Tibial artery (tissue), 4 donors: ENCODE measurements around the gene GOSR2.

Experiments
- DNase-seq, 2 donors: peaks; one replicate each; pipeline ENCODE4 v3.0.0-alpha.2; 2019
- H3K27ac ChIP-seq, 2 donors: fragments of 200-600 bp; sonication (generic) in 1 of 2; 1 replicate in 1 of 2; 2 replicates in 1 of 2; pipeline ENCODE4 v1.5.1; 2018 to 2019; ENCODE audit warnings: mild to moderate bottlenecking in 1 of 2
- H3K27me3 ChIP-seq, 2 donors: fragments of 200-600 bp; sonication (generic) in 1 of 2; one replicate each; pipeline versions ENCODE4 v1.5.1 to v1.6.0; 2016 to 2019
- H3K36me3 ChIP-seq, 3 donors: fragments of 200-600 bp; sonication (generic) in 2 of 3; one replicate each; pipeline ENCODE4 v1.5.1; 2016 to 2019; ENCODE audit warnings: mild to moderate bottlenecking in 2 of 3
- H3K4me1 ChIP-seq, 4 donors: fragments of 200-600 bp; sonication (generic) in 2 of 4; 1 replicate in 3 of 4; 2 replicates in 1 of 4; pipeline ENCODE4 v1.5.1; 2016 to 2019
- H3K4me3 ChIP-seq, 2 donors: fragments of 200-600 bp; sonication (generic) in 1 of 2; 1 replicate in 1 of 2; 2 replicates in 1 of 2; pipeline ENCODE4 v1.5.1; 2018 to 2019; ENCODE audit warnings: mild to moderate bottlenecking in 2 of 2
- H3K9me3 ChIP-seq, 3 donors: fragments of 200-600 bp; sonication (generic) in 1 of 3; one replicate each; pipeline ENCODE4 v1.5.1; 2016 to 2019
- intact Hi-C: fragments of 100-400 bp; cut with DNase I; formaldehyde crosslinking; loops from one replicate; pipeline ENCODE4 v1.15.0; 2023; ENCODE audit warnings: low total_unique reads
- TF ChIP-seq, protein P1 (sequence below), 2 experiments: fragments of 200-600 bp in 1 of 2; fragments of 450-650 bp in 1 of 2; IDR thresholded peaks; one replicate each; pipeline ENCODE4 v1.5.1; 2017 to 2019; ENCODE audit warnings: antibody characterized with exemption in 2 of 2, mild to moderate bottlenecking in 1 of 2, moderate library complexity in 1 of 2

GOSR2 gene

DNA sequence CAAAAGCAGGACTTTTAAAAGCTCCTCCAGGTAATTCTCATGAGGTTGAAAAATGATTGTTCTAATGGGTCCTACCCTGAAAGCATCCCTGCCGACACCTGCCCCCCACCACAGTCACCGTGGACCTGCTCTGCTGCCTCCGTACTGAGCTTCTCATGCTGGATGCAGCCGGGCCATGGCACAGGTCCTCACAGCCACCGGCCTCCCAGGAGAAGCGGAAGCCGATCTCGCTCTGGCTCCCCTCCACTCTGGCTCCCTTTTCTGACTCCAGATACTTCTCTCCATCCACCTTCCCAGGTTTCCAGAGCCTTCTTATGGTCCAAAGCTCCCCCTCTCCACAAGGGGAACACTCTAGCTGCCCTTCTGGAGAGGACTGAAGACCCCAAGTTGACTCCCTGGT, 45.9 kb downstream of the GOSR2 start:
- intact Hi-C loops = no loop called here
- H3K27ac ChIP-seq = no peak overlapping the region
- DNase-seq = no peak
- no peaks in the 10 kb centered on the region for H3K27me3 ChIP-seq
- TF ChIP-seq, protein P1, sequence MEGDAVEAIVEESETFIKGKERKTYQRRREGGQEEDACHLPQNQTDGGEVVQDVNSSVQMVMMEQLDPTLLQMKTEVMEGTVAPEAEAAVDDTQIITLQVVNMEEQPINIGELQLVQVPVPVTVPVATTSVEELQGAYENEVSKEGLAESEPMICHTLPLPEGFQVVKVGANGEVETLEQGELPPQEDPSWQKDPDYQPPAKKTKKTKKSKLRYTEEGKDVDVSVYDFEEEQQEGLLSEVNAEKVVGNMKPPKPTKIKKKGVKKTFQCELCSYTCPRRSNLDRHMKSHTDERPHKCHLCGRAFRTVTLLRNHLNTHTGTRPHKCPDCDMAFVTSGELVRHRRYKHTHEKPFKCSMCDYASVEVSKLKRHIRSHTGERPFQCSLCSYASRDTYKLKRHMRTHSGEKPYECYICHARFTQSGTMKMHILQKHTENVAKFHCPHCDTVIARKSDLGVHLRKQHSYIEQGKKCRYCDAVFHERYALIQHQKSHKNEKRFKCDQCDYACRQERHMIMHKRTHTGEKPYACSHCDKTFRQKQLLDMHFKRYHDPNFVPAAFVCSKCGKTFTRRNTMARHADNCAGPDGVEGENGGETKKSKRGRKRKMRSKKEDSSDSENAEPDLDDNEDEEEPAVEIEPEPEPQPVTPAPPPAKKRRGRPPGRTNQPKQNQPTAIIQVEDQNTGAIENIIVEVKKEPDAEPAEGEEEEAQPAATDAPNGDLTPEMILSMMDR (IDR thresholded peaks at IDR 0.05) = no peak
- H3K36me3 ChIP-seq = peaks cover 0 to 27% (median 16%) of the 10 kb centered on the region in 3 donors
- H3K4me1 ChIP-seq = peaks cover 0 to 4% (median 0%) of the 10 kb centered on the region in 4 donors
- H3K4me3 ChIP-seq = no peak overlapping the region
- H3K9me3 ChIP-seq = no peaks in the 10 kb centered on the region

DNA sequence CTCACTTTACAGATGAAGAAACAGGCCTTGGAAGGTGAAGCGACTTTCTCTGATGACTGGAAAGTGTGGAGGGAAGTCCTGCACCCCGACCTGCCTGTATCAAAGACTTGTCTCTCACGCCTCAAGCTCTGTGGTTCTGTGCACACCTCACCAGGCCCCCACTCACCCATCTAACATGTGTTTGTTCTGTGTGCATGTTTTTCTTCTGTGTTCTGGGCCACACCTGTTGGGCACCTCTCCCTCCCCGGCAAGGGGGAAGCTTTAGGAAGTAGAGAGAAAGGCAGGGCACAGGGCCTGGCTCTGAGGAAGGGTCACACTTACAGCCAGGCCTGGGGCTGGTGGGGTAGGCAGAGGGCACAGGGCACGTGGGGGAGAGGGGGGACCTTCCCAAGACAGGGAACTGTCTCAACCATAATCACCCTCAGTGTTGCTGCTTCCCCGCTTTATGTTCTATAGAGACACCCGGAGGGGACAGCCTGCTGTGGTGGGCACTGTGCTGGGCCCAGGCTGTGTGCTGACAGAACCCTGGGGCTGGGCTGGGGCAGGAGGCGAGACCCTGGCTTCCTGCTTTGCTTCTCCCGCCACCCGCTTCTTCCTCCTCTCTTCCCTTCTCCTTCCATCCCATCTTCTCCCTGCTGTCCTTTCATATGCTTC, 48.8 kb downstream of the GOSR2 start:
- intact Hi-C loops = no loop called here
- Histone ChIP-seq H3K4me1 (peaks cover 0 to 4% (median 0%) of the 10 kb centered on the region in 4 donors), H3K9me3 (no peaks in the 10 kb centered on the region), H3K27me3 (peaks cover 0 to 8% of the 10 kb centered on the region in 2 donors), H3K27ac (no peak overlapping the region), H3K4me3 (no peak overlapping the region), H3K36me3 (peaks cover 0 to 27% (median 16%) of the 10 kb centered on the region in 3 donors)
- no peak for DNase-seq
- TF ChIP-seq, protein P1 (IDR thresholded peaks at IDR 0.05) = no peak

DNA sequence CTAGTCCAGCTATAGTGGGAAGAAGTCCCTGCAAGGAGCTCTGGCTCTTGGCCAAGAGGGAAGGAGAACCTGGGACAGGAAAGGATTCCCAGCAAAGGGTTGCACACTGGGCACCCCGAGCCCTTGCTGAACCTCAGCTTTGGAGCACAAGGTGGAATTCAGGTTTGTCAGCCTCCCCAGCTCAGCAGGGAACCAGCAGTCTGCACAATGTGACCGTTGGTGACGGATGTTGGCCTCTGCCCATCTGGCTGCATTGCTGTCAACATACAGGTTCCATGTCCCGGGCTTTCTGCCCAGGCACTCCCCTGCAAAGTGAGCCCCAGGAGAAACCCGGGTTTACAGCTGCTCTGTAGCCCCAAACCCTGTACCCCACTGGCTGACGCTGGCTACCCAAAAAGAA, 49.4 kb downstream of the GOSR2 start:
- H3K9me3 ChIP-seq = no peaks in the 10 kb centered on the region
- TF ChIP-seq, protein P1 (IDR thresholded peaks at IDR 0.05) = no peak
- H3K36me3 ChIP-seq = peaks cover 0 to 24% (median 16%) of the 10 kb centered on the region in 3 donors
- no peak for DNase-seq
- no peak overlapping the region for H3K4me3 ChIP-seq
- H3K27me3 ChIP-seq = peaks cover 0 to 13% of the 10 kb centered on the region in 2 donors
- intact Hi-C loops = no loop called here
- no peak overlapping the region for H3K27ac ChIP-seq
- H3K4me1 ChIP-seq = peaks cover 0 to 8% (median 0%) of the 10 kb centered on the region in 4 donors

DNA sequence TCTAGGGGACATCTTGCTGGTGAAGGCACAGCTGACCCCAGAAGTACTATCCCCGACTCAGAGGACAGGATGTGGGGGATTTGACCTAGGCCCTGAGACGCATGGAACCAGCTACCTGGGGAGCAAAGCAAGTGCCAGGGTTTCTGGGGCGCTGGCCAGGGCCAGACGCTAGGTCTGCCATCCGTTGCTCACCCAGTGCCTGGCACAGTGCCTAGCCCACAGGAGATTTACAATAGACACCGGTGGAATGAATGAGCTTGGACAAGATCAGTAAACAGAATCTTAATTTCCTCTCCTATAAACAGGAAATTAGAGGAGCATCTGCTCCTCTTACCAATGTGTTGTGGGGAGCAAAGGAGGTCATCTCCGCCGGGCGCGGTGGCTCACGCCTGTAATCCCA, 51.1 kb downstream of the GOSR2 start:
- H3K36me3 ChIP-seq = peaks cover 0 to 8% (median 0%) of the 10 kb centered on the region in 3 donors
- peaks cover 0 to 21% (median 12%) of the 10 kb centered on the region in 4 donors for H3K4me1 ChIP-seq
- DNase-seq = no peak
- peaks cover 0 to 31% of the 10 kb centered on the region in 2 donors for H3K27me3 ChIP-seq
- TF ChIP-seq, protein P1 (IDR thresholded peaks at IDR 0.05) = no peak
- H3K4me3 ChIP-seq = no peak overlapping the region
- no peak overlapping the region for H3K27ac ChIP-seq
- intact Hi-C loops = no loop called here
- no peaks in the 10 kb centered on the region for H3K9me3 ChIP-seq

DNA sequence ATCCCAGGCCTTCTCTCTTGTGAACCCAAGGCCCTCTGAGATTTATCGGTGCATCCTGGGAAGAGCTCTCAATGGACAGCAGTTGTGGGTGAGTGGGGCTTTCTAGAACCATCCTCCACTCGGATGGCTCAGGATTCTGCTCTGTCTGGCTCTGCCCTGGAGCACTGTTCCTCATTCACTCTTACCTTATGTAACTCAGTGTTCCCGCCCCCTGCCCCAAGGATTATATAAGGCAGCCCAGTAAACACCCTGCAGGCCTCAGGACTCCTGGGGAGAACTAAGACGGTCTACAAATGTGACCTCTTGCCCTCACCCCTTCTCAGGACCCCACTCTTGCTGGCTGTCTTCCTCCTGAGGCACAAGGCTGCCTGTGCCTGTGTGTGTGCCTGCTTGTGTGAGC, 52.3 kb downstream of the GOSR2 start:
- DNase-seq = no peak

More for the DNA sequence above, 52.3 kb downstream of the GOSR2 start:
- intact Hi-C loops = no loop called here
- Histone ChIP-seq H3K36me3 (no peaks in the 10 kb centered on the region), H3K27ac (no peak overlapping the region), H3K9me3 (no peaks in the 10 kb centered on the region), H3K4me1 (peaks cover 0 to 29% (median 18%) of the 10 kb centered on the region in 4 donors), H3K27me3 (peaks cover 0 to 36% of the 10 kb centered on the region in 2 donors), H3K4me3 (no peak overlapping the region)
- TF ChIP-seq, protein P1 (IDR thresholded peaks at IDR 0.05) = no peak
